ENCODE data around the gene MAP2. TPM values are rescaled to one million over a fixed set of nuclear protein-coding genes. Genes with fewer than 3 reads are reported as not detected.

The MAP2 gene
- total RNA-seq, 1 donor from 2014 or later = 119 TPM

DNA sequence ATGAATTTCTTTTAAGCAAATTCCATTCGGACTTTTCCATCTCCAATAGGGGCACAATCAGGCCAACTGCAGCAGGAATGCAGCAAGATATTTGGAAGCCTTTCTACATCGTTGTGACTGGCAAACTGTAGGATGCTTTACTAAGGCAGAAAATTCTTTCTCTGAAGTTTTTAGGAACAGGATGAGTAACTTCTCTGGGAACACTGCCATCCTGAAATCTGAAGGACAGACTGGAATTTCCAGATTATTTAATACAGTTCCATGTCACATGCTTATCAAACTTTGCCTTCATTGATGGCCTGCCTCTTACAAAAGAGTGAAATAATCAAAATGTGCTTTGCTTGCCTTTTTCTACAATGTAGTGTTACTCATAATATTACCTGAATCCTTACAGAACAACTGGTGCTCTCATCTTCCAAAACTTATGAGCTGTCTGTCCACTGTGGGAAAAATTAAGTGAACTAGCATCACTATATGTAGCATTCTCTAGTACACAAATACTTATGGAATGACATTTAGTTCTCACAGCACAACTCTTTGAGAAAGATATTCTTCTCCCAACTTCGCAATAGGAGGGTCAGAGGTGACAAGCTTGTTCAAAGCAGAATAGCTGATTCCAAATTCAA lies 32.0 kb upstream of the MAP2 start:
- DNase-seq (ENCODE audit: low read depth, low spot score) = no peak
- H3K27ac Mint-ChIP-seq (ENCODE audit: unreplicated experiment) = peak overlapping the region; percentile 43
- peaks cover 33% of the 10 kb centered on the region for H3K4me1 Mint-ChIP-seq
- H3K4me3 Mint-ChIP-seq = no peak overlapping the region
- TF ChIP-seq, protein P1, sequence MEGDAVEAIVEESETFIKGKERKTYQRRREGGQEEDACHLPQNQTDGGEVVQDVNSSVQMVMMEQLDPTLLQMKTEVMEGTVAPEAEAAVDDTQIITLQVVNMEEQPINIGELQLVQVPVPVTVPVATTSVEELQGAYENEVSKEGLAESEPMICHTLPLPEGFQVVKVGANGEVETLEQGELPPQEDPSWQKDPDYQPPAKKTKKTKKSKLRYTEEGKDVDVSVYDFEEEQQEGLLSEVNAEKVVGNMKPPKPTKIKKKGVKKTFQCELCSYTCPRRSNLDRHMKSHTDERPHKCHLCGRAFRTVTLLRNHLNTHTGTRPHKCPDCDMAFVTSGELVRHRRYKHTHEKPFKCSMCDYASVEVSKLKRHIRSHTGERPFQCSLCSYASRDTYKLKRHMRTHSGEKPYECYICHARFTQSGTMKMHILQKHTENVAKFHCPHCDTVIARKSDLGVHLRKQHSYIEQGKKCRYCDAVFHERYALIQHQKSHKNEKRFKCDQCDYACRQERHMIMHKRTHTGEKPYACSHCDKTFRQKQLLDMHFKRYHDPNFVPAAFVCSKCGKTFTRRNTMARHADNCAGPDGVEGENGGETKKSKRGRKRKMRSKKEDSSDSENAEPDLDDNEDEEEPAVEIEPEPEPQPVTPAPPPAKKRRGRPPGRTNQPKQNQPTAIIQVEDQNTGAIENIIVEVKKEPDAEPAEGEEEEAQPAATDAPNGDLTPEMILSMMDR (conservative IDR thresholded peaks at IDR 0.05) = no peak
- H3K36me3 Mint-ChIP-seq (ENCODE audit: low read depth) = no peaks in the 10 kb centered on the region
- H3K27me3 Mint-ChIP-seq (ENCODE audit: low read depth) = no peaks in the 10 kb centered on the region
- H3K9me3 Mint-ChIP-seq = peaks cover 3% of the 10 kb centered on the region

DNA sequence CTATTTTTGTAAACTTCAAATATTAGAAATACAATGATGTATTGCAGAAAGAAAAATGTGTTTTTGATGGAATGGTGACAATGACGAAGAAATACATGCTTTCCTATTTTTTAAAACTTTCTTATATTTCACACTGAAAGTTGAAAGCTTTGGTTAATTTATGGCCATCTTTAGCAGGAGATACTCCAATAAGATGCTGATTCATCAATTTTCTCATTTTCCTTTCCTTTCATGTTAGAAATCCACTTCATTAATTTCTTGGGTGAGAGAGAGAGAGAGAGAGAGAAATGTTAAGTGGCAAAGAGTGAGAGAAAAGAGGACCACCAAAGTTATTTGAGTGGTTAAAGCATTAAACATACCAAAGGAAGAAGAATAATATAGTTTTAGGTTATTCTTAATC lies 28.6 kb upstream of the MAP2 start:
- Mint-ChIP-seq H3K4me3 (no peak overlapping the region), H3K27me3 (ENCODE audit: low read depth) (no peaks in the 10 kb centered on the region), H3K4me1 (peaks cover 38% of the 10 kb centered on the region), H3K27ac (ENCODE audit: unreplicated experiment) (no peak overlapping the region), H3K36me3 (ENCODE audit: low read depth) (no peaks in the 10 kb centered on the region), H3K9me3 (no peaks in the 10 kb centered on the region)
- TF ChIP-seq, protein P1 (conservative IDR thresholded peaks at IDR 0.05) = no peak
- no peak for DNase-seq (ENCODE audit: low read depth, low spot score)

DNA sequence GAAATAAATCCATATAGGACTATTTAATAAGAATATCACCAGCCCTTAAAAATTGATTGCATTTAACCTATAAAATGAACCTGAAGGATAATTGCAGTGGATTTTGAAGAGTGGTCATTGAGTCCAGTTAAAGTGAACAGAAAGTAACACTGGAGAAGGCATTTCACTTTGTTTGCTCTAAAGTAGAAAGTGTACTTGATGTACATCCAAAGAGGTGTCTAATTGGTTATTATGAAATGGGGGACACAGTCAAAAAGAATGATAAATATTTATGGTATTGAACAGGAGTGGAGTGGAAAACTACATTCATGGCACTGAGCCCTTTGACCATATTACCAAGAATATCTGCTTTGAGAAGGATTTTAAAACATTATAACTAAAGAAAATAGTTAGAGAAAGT lies 28.2 kb upstream of the MAP2 start:
- Mint-ChIP-seq H3K4me1 (peaks cover 38% of the 10 kb centered on the region), H3K4me3 (no peak overlapping the region), H3K36me3 (ENCODE audit: low read depth) (no peaks in the 10 kb centered on the region), H3K27ac (ENCODE audit: unreplicated experiment) (no peak overlapping the region), H3K9me3 (no peaks in the 10 kb centered on the region), H3K27me3 (ENCODE audit: low read depth) (no peaks in the 10 kb centered on the region)
- DNase-seq (ENCODE audit: low read depth, low spot score) = no peak
- TF ChIP-seq, protein P1 (conservative IDR thresholded peaks at IDR 0.05) = no peak

DNA sequence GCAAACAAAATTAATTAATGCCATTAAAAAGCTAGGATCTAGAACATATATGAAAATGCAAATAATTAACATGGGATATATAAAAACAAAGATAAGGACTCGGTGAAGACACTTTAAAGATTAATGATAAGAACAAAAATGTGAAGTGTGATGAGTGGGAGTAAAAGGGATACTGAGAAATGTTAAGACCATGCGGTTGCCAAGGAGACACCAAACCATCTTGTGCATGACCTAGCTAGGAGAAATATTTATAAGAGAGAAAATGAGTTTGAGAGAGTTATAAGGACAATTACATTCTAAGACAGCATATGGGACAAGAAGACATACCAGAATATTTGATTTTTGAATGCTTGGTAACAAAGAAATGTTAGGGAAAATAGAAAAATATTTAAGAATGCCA lies 25.4 kb upstream of the MAP2 start:
- Mint-ChIP-seq H3K4me3 (no peak overlapping the region), H3K9me3 (no peaks in the 10 kb centered on the region), H3K27me3 (ENCODE audit: low read depth) (no peaks in the 10 kb centered on the region), H3K4me1 (peaks cover 31% of the 10 kb centered on the region), H3K36me3 (ENCODE audit: low read depth) (no peaks in the 10 kb centered on the region), H3K27ac (ENCODE audit: unreplicated experiment) (peak overlapping the region; percentile 2)
- TF ChIP-seq, protein P1 (conservative IDR thresholded peaks at IDR 0.05) = no peak
- DNase-seq (ENCODE audit: low read depth, low spot score) = no peak

DNA sequence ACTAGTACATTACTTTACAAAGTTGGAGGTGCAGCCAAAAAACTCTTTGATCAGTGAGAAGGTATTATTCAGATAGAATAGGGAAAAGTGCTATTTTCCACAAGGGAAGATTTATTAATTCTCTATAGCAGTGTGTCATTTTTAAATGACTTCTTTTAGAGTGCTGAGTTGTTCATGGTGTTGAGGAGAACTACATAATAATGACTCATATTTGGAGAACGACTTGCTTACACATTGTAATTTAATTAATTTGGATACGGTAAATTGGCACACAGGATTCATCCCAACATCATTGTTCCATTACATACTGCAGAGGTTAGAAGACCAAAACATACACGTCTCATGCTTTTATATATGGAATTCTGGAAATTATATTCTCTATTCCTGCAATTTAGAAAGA lies 22.1 kb upstream of the MAP2 start:
- TF ChIP-seq, protein P1 (conservative IDR thresholded peaks at IDR 0.05) = no peak
- Mint-ChIP-seq H3K27ac (ENCODE audit: unreplicated experiment) (no peak overlapping the region), H3K4me1 (peaks cover 28% of the 10 kb centered on the region)

More for the DNA sequence above, 22.1 kb upstream of the MAP2 start:
- no peak for DNase-seq (ENCODE audit: low read depth, low spot score)
- Mint-ChIP-seq H3K4me3 (no peak overlapping the region), H3K27me3 (ENCODE audit: low read depth) (no peaks in the 10 kb centered on the region), H3K36me3 (ENCODE audit: low read depth) (no peaks in the 10 kb centered on the region), H3K9me3 (no peaks in the 10 kb centered on the region)

Measured in neural crest cell (in vitro differentiated cells).